Measurements from ENCODE around the gene C11orf52.
A peak's percentile ranks its signal among the peaks of the same experiment; 100 is the strongest.
"Not testable (repeated sequence)": the region's sequence is repeated elsewhere in the genome, so short reads cannot be mapped to it uniquely, and the experiment has no call there.

Gene C11orf52

DNA sequence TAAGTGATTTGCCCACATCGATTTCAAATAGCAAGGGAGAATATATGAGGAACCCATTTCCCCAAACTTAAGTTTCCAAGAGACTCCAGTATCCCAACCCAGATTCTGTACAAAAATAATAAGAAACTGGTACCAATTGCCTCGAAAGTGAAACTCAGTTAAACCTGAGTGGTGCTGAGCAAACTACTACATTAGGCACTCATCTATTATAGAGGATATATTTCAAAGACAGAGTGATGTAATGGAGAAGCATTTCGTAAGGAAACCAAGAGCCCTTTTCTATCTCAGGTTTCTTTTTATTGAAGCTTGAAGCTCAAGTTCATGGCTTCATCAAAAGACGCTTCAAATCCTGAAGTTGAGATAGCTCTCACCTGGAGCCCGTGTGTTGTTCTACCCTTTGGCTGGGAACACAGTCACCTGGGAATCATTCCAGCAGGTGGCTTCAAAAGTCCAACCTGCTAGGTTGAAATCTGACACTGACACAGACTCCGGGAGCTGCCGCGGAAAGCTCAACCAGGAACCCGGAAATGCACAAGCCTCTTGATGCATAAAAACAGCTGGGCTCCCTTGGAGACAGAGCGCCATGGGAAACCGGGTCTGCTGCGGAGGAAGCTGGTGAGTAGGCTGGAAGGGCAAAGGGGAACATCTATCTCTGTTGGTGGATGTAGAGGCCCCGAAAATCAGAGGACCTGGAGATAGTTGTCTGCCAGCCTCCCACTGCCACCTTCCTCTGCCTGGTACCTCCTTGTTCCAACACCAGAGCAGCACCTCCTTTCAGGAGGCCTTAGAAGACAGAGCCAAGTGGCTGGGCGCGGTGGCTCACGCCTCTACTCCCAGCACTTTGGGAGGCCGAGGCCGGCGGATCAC is at the start of gene C11orf52:
C11orf52 (plus strand) TSS at position 524 of the 867 bp plus-strand sequence; CDS start at position 584, 60 bp downstream.
- peak; percentile 89 for DNase-seq

DNA sequence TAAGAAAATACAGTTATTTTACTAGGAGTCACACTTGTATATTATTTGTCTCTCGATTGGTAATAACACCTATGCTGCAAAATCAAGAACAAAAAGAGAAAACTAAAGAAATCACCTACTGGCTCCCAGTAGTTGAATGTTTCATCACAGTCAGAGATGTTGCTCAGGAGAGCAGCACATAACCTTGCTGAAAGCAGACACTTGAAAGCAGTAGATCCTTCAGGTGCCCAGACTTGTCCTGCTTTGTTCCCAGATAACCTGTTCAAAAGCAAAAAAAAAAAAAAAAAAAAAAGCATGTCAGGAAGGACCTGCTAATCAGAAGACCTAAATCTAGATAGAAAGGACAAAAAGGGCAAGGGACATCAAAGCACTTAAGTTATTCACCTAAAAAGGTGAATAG is 48.6 kb upstream of the C11orf52 start:
- DNase-seq: no peak

DNA sequence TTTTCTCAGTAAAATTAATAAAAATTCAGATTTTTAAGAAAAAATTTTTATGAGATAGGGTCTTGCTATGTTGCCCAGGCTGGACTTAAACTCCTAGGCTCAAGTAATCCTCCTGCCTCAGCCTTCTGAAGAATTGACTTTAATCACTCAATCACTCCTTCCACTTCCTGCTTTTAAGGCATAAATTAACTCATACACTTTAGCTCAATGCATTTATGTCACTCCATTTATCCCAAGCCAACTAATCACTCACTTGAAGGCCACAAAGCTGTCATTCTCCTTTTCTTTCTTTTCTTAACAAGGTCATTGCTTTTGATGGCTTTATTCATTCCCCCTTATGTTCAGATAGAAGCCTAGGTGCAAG is 48.2 kb upstream of the C11orf52 start:
- DNase-seq: peak; percentile 29

- peak; percentile 56 for DNase-seq
These were observed 47.6 kb upstream of the C11orf52 start, which contains the start of gene ALG9 for GRCh38 chr11:111870886-111871692. Gene ALG9 (minus strand): TSS chr11:111871581. CDS start chr11:111871482, 99 bp downstream.

- no peak for DNase-seq
These were observed 47.0 kb upstream of the C11orf52 start for GRCh38 chr11:111871693-111872161.

GRCh38 chr11:111878385-111878848 is 40.3 kb upstream of the C11orf52 start:
- DNase-seq: no peak

- DNase-seq: peak; percentile 96
These were observed 39.7 kb upstream of the C11orf52 start, which contains the start of the genes CFAP68 and FDXACB1 for GRCh38 chr11:111878849-111879636. Gene CFAP68 (plus strand): TSS chr11:111879541. CDS start chr11:111879561, 20 bp downstream. Gene FDXACB1 (minus strand): TSS chr11:111879165. CDS start chr11:111879132, 33 bp downstream.

GRCh38 chr11:111879637-111879960 is 39.1 kb upstream of the C11orf52 start:
- no peak for DNase-seq

DNA sequence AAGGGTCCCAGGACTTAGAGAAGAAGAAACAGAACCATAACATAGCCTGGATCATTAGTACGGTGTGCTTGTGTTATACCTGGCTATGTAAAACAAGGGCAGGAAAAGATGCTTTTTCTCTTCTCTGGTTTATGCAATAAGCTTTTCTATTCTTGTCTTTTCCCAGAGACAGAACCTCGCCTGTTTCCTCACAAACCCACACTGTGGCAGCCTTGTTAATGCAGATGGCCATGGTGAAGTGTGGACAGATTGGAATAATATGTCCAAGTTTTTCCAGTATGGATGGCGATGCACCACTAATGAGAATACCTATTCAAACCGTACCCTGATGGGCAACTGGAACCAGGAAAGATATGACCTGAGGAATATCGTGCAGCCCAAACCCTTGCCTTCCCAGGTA is 36.5 kb upstream of the C11orf52 start:
- DNase-seq: no peak

DNA sequence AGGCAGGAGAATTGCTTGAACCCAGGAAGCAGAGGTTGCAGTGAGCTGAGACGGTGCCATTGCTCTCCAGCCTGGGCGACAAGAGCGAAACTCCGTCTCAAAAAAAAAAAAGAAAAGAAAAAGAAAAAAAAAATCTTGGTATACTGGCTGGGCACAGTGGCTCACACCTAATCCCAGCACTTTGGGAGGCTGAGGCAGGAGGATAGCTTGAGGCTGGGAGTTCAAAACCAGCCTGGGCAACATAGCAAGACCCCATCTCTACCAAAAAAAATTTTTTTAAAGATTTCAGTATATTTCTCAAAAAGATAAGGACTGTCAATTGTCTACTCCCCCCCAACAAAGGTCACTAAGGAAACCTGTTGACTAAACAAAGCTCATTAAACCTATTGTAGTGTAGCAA is 33.7 kb upstream of the C11orf52 start:
- not testable (repeated sequence) for DNase-seq

- no peak for DNase-seq
These were observed 32.7 kb upstream of the C11orf52 start for GRCh38 chr11:111886032-111886431.

GRCh38 chr11:111886844-111887243 is 31.9 kb upstream of the C11orf52 start:
- DNase-seq: no peak

GRCh38 chr11:111905411-111905810 is 13.3 kb upstream of the C11orf52 start:
- no peak for DNase-seq

DNA sequence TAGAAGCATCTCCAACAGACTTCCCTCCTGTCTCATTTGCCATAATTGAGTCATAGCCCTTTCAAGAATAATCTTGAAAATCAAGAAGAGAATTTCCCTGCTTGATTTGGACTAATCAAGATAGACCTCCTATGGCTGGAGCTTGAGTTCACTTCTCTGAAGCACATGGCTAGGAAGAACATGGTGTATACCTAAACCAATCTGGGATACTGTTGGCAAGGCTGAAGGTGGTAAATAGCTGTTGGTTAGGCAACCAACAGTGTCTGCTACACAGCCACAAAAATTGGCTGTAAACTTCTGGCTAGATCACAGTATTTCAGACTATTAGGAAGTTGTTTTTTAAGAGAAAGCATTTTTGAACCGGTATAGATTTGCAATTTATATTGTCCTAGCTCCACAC is 12.0 kb upstream of the C11orf52 start:
- DNase-seq: no peak

GRCh38 chr11:111908639-111909305 is 9.9 kb upstream of the C11orf52 start:
- DNase-seq: no peak

DNA sequence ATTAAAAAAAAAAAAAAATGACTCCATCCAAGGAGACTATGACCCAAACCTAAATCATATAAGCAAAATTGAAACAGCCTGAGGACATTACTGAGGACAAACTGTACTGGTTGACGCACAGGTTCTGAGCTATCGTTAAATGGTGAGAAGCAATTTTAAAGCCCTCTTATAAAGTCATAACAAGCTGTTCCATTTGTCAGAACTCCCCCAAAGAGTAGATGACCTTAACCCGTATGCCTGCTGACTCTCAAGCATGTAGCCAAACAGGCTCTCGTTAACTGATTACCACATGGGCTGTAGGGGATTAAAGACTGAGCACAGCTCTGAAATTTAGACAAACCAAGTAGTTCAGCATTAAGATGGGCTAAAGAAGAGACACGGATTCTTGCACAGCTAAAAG is 9.3 kb upstream of the C11orf52 start:
- DNase-seq: no peak

DNA sequence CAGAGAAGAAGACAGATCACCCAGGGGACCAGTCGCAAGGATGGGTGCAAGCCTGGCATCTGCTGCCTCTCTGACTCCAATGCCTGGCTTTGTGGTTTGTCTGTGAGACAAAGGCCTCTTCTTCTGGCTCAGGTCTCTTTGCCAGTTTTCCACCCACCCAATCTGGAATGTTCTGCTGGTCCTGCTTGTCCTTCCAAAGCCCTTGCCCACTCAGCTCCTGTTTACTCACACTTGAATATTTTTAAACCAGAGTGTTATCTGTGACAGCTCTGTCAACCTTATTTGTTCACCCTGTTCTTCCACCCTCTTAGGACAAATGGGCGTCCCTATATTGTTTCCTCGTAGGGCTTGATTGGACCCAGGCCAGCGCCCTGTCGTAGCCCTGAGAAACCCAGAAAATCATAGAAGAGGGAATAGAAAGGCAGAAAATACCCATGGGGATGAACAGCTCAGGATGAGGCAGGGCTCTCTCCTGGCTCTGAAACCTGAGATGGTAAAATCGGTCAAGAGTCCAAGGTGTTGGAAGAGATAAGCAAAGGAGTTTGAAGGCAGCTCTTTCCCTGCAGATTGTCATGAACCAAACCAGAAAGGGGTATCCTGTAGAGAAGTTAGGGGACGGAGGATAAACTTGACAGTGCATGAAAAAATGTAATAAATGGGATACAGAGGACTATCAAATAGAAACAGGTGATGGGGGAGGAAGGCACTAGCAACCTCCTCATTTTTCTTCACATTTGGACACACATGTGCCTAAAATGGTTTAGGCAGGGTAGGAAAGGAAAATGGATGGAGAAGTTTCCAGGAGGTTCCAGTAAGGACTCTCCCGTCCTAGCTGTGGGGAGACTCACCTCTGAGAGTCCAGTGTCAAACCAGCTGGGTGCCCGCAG is 7.8 kb upstream of the C11orf52 start:
- DNase-seq: no peak

DNA sequence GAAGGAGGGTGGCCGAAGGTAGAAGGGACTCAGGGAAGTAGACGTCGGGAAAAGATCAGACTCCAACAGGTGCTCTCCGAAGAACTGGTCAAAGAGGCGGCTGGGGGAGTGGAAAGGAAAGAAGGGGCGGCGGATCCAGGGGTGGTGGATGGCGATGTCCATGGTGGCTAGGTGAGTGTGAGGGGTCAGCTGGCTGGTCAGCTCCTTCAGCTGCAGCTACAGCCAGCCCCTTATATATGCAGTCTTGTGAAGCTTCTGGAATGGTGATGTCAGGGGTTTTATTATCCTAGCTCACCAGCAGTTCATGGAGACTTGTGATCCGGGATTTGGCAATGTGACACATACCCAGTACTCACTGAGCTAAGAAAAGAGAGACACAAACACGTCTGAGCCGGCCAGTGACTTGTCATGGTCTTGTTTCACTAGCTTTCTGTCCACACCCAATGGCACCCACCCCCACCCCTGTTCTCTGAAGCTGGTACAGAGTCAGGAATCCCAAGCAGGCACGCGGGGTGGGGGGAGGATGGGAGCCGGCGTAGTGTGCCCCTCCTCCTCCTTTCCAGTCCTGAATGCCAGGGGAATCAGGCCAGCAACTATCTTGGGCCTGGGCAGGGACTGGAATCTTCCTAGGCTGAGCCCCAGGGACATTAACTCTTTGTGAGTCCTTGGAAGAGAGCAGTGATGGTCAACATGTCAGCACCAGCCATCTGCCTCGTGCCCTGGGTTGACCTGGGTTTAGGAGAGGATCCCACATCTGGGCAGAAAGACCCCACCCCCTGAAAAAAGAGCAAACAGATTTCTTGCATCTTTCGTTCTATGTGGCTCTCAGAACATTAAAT is 6.9 kb upstream of the C11orf52 start, which contains the start of gene CRYAB:
CRYAB (minus strand) TSS at position 208 of the 839 bp plus-strand sequence; CDS start at position 162, 46 bp downstream.
- DNase-seq: no peak

- no peak for DNase-seq
These were observed 6.2 kb upstream of the C11orf52 start, which contains the start of gene HSPB2 for GRCh38 chr11:111912535-111912934. Gene HSPB2 (plus strand): TSS chr11:111912734. CDS start chr11:111912830, 96 bp downstream.

All from NCI-H1436 (cell line).